Measurements from ENCODE around the gene TUBA3E.

DNA sequence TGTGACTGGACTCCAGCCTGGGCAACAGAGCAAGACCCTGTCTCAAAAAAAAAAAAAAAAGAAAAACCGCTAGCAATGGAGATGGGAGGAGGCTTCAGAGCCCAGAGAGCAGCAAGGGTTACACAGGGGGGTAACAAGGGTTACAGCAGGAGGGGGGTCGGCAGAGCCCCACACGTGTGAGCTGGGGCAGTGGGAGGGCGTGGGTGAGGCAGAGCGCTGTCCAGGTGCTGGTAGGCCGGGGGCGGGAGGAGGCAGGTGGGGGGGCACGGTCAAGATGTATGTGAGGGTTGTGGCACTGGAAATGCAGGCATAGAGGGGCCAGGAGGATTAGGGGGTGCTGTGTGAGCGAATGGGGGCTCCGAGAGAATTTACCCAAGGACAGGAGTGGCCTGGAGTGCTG lies 12.8 kb downstream of the TUBA3E start:
- TF ChIP-seq, protein P1, sequence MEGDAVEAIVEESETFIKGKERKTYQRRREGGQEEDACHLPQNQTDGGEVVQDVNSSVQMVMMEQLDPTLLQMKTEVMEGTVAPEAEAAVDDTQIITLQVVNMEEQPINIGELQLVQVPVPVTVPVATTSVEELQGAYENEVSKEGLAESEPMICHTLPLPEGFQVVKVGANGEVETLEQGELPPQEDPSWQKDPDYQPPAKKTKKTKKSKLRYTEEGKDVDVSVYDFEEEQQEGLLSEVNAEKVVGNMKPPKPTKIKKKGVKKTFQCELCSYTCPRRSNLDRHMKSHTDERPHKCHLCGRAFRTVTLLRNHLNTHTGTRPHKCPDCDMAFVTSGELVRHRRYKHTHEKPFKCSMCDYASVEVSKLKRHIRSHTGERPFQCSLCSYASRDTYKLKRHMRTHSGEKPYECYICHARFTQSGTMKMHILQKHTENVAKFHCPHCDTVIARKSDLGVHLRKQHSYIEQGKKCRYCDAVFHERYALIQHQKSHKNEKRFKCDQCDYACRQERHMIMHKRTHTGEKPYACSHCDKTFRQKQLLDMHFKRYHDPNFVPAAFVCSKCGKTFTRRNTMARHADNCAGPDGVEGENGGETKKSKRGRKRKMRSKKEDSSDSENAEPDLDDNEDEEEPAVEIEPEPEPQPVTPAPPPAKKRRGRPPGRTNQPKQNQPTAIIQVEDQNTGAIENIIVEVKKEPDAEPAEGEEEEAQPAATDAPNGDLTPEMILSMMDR (optimal IDR thresholded peaks at IDR 0.05 in 1 of 3, IDR thresholded peaks at IDR 0.05 in 1 of 3, conservative IDR thresholded peaks at IDR 0.05 in 1 of 3; ENCODE audit: extremely low read depth in 1 of 3, insufficient read depth in 2 of 3, low read length in 3 of 3): no peak
- TF ChIP-seq EZH2 (IDR thresholded peaks at IDR 0.05; ENCODE audit: low read length): no peak

Measured in keratinocyte (primary cell).